HG03045 (cell line): ENCODE results near the gene ATP6V1F.
A peak's percentile ranks its signal among the peaks of the same experiment; 100 is the strongest.

ENCODE experiments used
- ATAC-seq: cut with Tn5 transposase; IDR thresholded peaks from one replicate; pipeline ENCODE4 v1.9.1; 2021; ENCODE audit warnings: mild to moderate bottlenecking, moderate library complexity; ENCODE audit not compliant: unreplicated experiment

ATP6V1F gene

GRCh38 chr7:128847721-128848211, 14.9 kb upstream of the ATP6V1F start:
- ATAC-seq, result no peak

GRCh38 chr7:128848289-128849155, 14.1 kb upstream of the ATP6V1F start:
- ATAC-seq, result no peak

- ATAC-seq, result no peak
These were observed 13.5 kb upstream of the ATP6V1F start for GRCh38 chr7:128849156-128849515.

GRCh38 chr7:128849804-128850490, 12.7 kb upstream of the ATP6V1F start:
- ATAC-seq, result no peak

GRCh38 chr7:128852537-128853254, 10.0 kb upstream of the ATP6V1F start:
- ATAC-seq, result no peak

- ATAC-seq, result no peak
These were observed 8.9 kb upstream of the ATP6V1F start for GRCh38 chr7:128853799-128854198.

GRCh38 chr7:128854396-128854795, 8.3 kb upstream of the ATP6V1F start:
- no peak for ATAC-seq

- ATAC-seq, result no peak
These were observed 7.1 kb upstream of the ATP6V1F start for GRCh38 chr7:128855559-128855958.

- ATAC-seq, result no peak
These were observed 6.5 kb upstream of the ATP6V1F start for GRCh38 chr7:128856001-128856718.

- ATAC-seq, result no peak
These were observed 4.0 kb upstream of the ATP6V1F start for GRCh38 chr7:128858380-128859231.

GRCh38 chr7:128859232-128860157, 3.2 kb upstream of the ATP6V1F start:
- ATAC-seq, result no peak

- ATAC-seq, result no peak
These were observed 2.2 kb upstream of the ATP6V1F start for GRCh38 chr7:128860158-128861073.

GRCh38 chr7:128861957-128862570, 592 bp upstream of the ATP6V1F start:
- ATAC-seq, result no peak

GRCh38 chr7:128863433-128863989, 855 bp downstream of the ATP6V1F start:
- peak; percentile 32 for ATAC-seq

- ATAC-seq, result no peak
These were observed 2.6 kb downstream of the ATP6V1F start for GRCh38 chr7:128865303-128865702.

GRCh38 chr7:128865996-128866877, 3.6 kb downstream of the ATP6V1F start:
- ATAC-seq, result no peak
